ENCODE data around the gene RYR2. TPM values are rescaled to one million over a fixed set of nuclear protein-coding genes. Genes with fewer than 3 reads are reported as not detected.
"Not testable (repeated sequence)": the region's sequence is repeated elsewhere in the genome, so short reads cannot be mapped to it uniquely, and the experiment has no call there.

RYR2 gene
- total RNA-seq, 1 experiment from 2014 or later: 0.27 TPM

- DNase-seq (ENCODE audit: low read depth): no peak
Measured at GRCh38 chr1:237249120-237249519, 207.1 kb downstream of the RYR2 start.

- no peak for DNase-seq (ENCODE audit: low read depth)
Measured at GRCh38 chr1:237250055-237250454, 208.1 kb downstream of the RYR2 start.

- DNase-seq (ENCODE audit: low read depth): no peak
Measured at GRCh38 chr1:237255071-237255470, 213.1 kb downstream of the RYR2 start.

- DNase-seq (ENCODE audit: low read depth): no peak
Measured at GRCh38 chr1:237258871-237259270, 216.9 kb downstream of the RYR2 start.

GRCh38 chr1:237261198-237261597 lies 219.2 kb downstream of the RYR2 start:
- DNase-seq (ENCODE audit: low read depth): no peak

- no peak for DNase-seq (ENCODE audit: low read depth)
Measured at GRCh38 chr1:237267743-237268142, 225.8 kb downstream of the RYR2 start.

- no peak for DNase-seq (ENCODE audit: low read depth)
Measured at GRCh38 chr1:237269938-237270337, 228.0 kb downstream of the RYR2 start.

GRCh38 chr1:237270353-237270752 lies 228.4 kb downstream of the RYR2 start:
- DNase-seq (ENCODE audit: low read depth): no peak

- DNase-seq (ENCODE audit: low read depth): not testable (repeated sequence)
Measured at GRCh38 chr1:237277994-237278393, 236.0 kb downstream of the RYR2 start.

- DNase-seq (ENCODE audit: low read depth): no peak
Measured at GRCh38 chr1:237279629-237280028, 237.6 kb downstream of the RYR2 start.

GRCh38 chr1:237281481-237281880 lies 239.5 kb downstream of the RYR2 start:
- DNase-seq (ENCODE audit: low read depth): no peak

- DNase-seq (ENCODE audit: low read depth): no peak
Measured at GRCh38 chr1:237282208-237282783, 240.3 kb downstream of the RYR2 start.

- DNase-seq (ENCODE audit: low read depth): no peak
Measured at GRCh38 chr1:237287876-237288521, 246.0 kb downstream of the RYR2 start.

- no peak for DNase-seq (ENCODE audit: low read depth)
Measured at GRCh38 chr1:237293804-237294203, 251.8 kb downstream of the RYR2 start.

- DNase-seq (ENCODE audit: low read depth): no peak
Measured at GRCh38 chr1:237296861-237297260, 254.9 kb downstream of the RYR2 start.

- no peak for DNase-seq (ENCODE audit: low read depth)
Measured at GRCh38 chr1:237300642-237301041, 258.7 kb downstream of the RYR2 start.

- DNase-seq (ENCODE audit: low read depth): no peak
Measured at GRCh38 chr1:237303929-237304328, 261.9 kb downstream of the RYR2 start.

GRCh38 chr1:237306726-237307125 lies 264.7 kb downstream of the RYR2 start:
- DNase-seq (ENCODE audit: low read depth): no peak

- DNase-seq (ENCODE audit: low read depth): no peak
Measured at GRCh38 chr1:237309595-237310118, 267.7 kb downstream of the RYR2 start.

GRCh38 chr1:237316352-237316751 lies 274.4 kb downstream of the RYR2 start:
- DNase-seq (ENCODE audit: low read depth): no peak

- DNase-seq (ENCODE audit: low read depth): no peak
Measured at GRCh38 chr1:237318748-237319147, 276.8 kb downstream of the RYR2 start.

- no peak for DNase-seq (ENCODE audit: low read depth)
Measured at GRCh38 chr1:237320890-237321289, 278.9 kb downstream of the RYR2 start.

GRCh38 chr1:237324226-237324625 lies 282.2 kb downstream of the RYR2 start:
- no peak for DNase-seq (ENCODE audit: low read depth)

- DNase-seq (ENCODE audit: low read depth): peak; percentile 9
Measured at GRCh38 chr1:237327061-237327460, 285.1 kb downstream of the RYR2 start.

Measured in M059J (cell line).